ENCODE measurements around the gene OPCML. TPM values are rescaled to one million over a fixed set of nuclear protein-coding genes. Genes with fewer than 3 reads are reported as not detected.

Gene OPCML
- polyA plus RNA-seq, 1 donor from 2014 or later = not detected

GRCh38 chr11:132864811-132865576 is 667.3 kb downstream of the OPCML start:
- Mint-ChIP-seq H3K27me3 (no peaks in the 10 kb centered on the region), H3K4me1 (no peaks in the 10 kb centered on the region), H3K36me3 (no peaks in the 10 kb centered on the region), H3K4me3 (no peak overlapping the region), H3K27ac (no peak overlapping the region), H3K9me3 (peaks cover 0 to 1% (median 0%) of the 10 kb centered on the region in 3 donors)

- H3K27me3 Mint-ChIP-seq = no peaks in the 10 kb centered on the region
- H3K4me1 Mint-ChIP-seq = no peaks in the 10 kb centered on the region
- H3K4me3 Mint-ChIP-seq = no peak overlapping the region
- H3K36me3 Mint-ChIP-seq = no peaks in the 10 kb centered on the region
- peaks cover 0 to 6% (median 0%) of the 10 kb centered on the region in 3 donors for H3K9me3 Mint-ChIP-seq
- H3K27ac Mint-ChIP-seq = no peak overlapping the region
Observed at GRCh38 chr11:132862933-132863332, 669.4 kb downstream of the OPCML start.

GRCh38 chr11:132862137-132862536 is 670.2 kb downstream of the OPCML start:
- H3K9me3 Mint-ChIP-seq = peaks cover 0 to 6% (median 0%) of the 10 kb centered on the region in 3 donors
- no peak overlapping the region for H3K4me3 Mint-ChIP-seq
- H3K27me3 Mint-ChIP-seq = no peaks in the 10 kb centered on the region
- no peak overlapping the region for H3K27ac Mint-ChIP-seq
- H3K36me3 Mint-ChIP-seq = no peaks in the 10 kb centered on the region
- H3K4me1 Mint-ChIP-seq = no peaks in the 10 kb centered on the region

GRCh38 chr11:132859306-132859705 is 673.0 kb downstream of the OPCML start:
- no peaks in the 10 kb centered on the region for H3K27me3 Mint-ChIP-seq
- H3K9me3 Mint-ChIP-seq = peaks cover 0 to 6% (median 0%) of the 10 kb centered on the region in 3 donors
- no peaks in the 10 kb centered on the region for H3K36me3 Mint-ChIP-seq
- no peak overlapping the region for H3K4me3 Mint-ChIP-seq
- no peaks in the 10 kb centered on the region for H3K4me1 Mint-ChIP-seq
- no peak overlapping the region for H3K27ac Mint-ChIP-seq

GRCh38 chr11:132858223-132858622 is 674.1 kb downstream of the OPCML start:
- Mint-ChIP-seq H3K27me3 (no peaks in the 10 kb centered on the region), H3K4me1 (no peaks in the 10 kb centered on the region), H3K9me3 (peaks cover 0 to 6% (median 4%) of the 10 kb centered on the region in 3 donors), H3K36me3 (no peaks in the 10 kb centered on the region), H3K4me3 (no peak overlapping the region), H3K27ac (no peak overlapping the region)

- H3K9me3 Mint-ChIP-seq = peaks cover 0 to 8% (median 4%) of the 10 kb centered on the region in 3 donors
- no peak overlapping the region for H3K4me3 Mint-ChIP-seq
- H3K36me3 Mint-ChIP-seq = peaks cover 2% of the 10 kb centered on the region
- no peak overlapping the region for H3K27ac Mint-ChIP-seq
- H3K27me3 Mint-ChIP-seq = no peaks in the 10 kb centered on the region
- no peaks in the 10 kb centered on the region for H3K4me1 Mint-ChIP-seq
Observed at GRCh38 chr11:132856032-132856431, 676.3 kb downstream of the OPCML start.

GRCh38 chr11:132855516-132855915 is 676.8 kb downstream of the OPCML start:
- H3K36me3 Mint-ChIP-seq = peaks cover 2% of the 10 kb centered on the region
- H3K27me3 Mint-ChIP-seq = no peaks in the 10 kb centered on the region
- no peaks in the 10 kb centered on the region for H3K4me1 Mint-ChIP-seq
- no peak overlapping the region for H3K27ac Mint-ChIP-seq
- H3K9me3 Mint-ChIP-seq = peaks cover 0 to 8% (median 4%) of the 10 kb centered on the region in 3 donors
- H3K4me3 Mint-ChIP-seq = no peak overlapping the region

GRCh38 chr11:132853886-132854285 is 678.4 kb downstream of the OPCML start:
- no peaks in the 10 kb centered on the region for H3K27me3 Mint-ChIP-seq
- no peaks in the 10 kb centered on the region for H3K4me1 Mint-ChIP-seq
- peaks cover 2% of the 10 kb centered on the region for H3K36me3 Mint-ChIP-seq
- no peak overlapping the region for H3K27ac Mint-ChIP-seq
- H3K9me3 Mint-ChIP-seq = peaks cover 0 to 5% (median 4%) of the 10 kb centered on the region in 3 donors
- no peak overlapping the region for H3K4me3 Mint-ChIP-seq

GRCh38 chr11:132852361-132852760 is 679.9 kb downstream of the OPCML start:
- no peak overlapping the region for H3K4me3 Mint-ChIP-seq
- peaks cover 0 to 4% (median 3%) of the 10 kb centered on the region in 3 donors for H3K9me3 Mint-ChIP-seq
- H3K4me1 Mint-ChIP-seq = no peaks in the 10 kb centered on the region
- H3K27ac Mint-ChIP-seq = no peak overlapping the region
- H3K27me3 Mint-ChIP-seq = no peaks in the 10 kb centered on the region
- peaks cover 2% of the 10 kb centered on the region for H3K36me3 Mint-ChIP-seq

- Mint-ChIP-seq H3K27ac (no peak overlapping the region), H3K27me3 (no peaks in the 10 kb centered on the region), H3K4me3 (no peak overlapping the region), H3K9me3 (peaks cover 0 to 4% (median 3%) of the 10 kb centered on the region in 3 donors), H3K36me3 (peaks cover 2% of the 10 kb centered on the region), H3K4me1 (no peaks in the 10 kb centered on the region)
Observed at GRCh38 chr11:132851247-132851646, 681.1 kb downstream of the OPCML start.

GRCh38 chr11:132850266-132850665 is 682.0 kb downstream of the OPCML start:
- Mint-ChIP-seq H3K36me3 (peaks cover 2% of the 10 kb centered on the region), H3K27ac (no peak overlapping the region)

GRCh38 chr11:132848336-132848735 is 684.0 kb downstream of the OPCML start:
- no peaks in the 10 kb centered on the region for H3K4me1 Mint-ChIP-seq
- H3K4me3 Mint-ChIP-seq = no peak overlapping the region
- H3K9me3 Mint-ChIP-seq = peaks cover under 1 to 2% (median 1%) of the 10 kb centered on the region in 3 donors
- no peak overlapping the region for H3K27ac Mint-ChIP-seq
- H3K36me3 Mint-ChIP-seq = peaks cover 2% of the 10 kb centered on the region
- H3K27me3 Mint-ChIP-seq = no peaks in the 10 kb centered on the region

More at GRCh38 chr11:132850266-132850665, 682.0 kb downstream of the OPCML start:
- Mint-ChIP-seq H3K4me3 (no peak overlapping the region), H3K27me3 (no peaks in the 10 kb centered on the region), H3K4me1 (no peaks in the 10 kb centered on the region), H3K9me3 (peaks cover 0 to 4% (median 1%) of the 10 kb centered on the region in 3 donors)

- Mint-ChIP-seq H3K9me3 (peaks cover 0 to 2% (median 0%) of the 10 kb centered on the region in 3 donors), H3K4me1 (no peaks in the 10 kb centered on the region), H3K36me3 (no peaks in the 10 kb centered on the region), H3K4me3 (no peak overlapping the region), H3K27me3 (no peaks in the 10 kb centered on the region), H3K27ac (no peak overlapping the region)
Observed at GRCh38 chr11:132846075-132846474, 686.2 kb downstream of the OPCML start.

- no peak overlapping the region for H3K27ac Mint-ChIP-seq
- no peaks in the 10 kb centered on the region for H3K36me3 Mint-ChIP-seq
- no peaks in the 10 kb centered on the region for H3K27me3 Mint-ChIP-seq
- peaks cover 0 to 2% (median 0%) of the 10 kb centered on the region in 3 donors for H3K9me3 Mint-ChIP-seq
- no peak overlapping the region for H3K4me3 Mint-ChIP-seq
- H3K4me1 Mint-ChIP-seq = no peaks in the 10 kb centered on the region
Observed at GRCh38 chr11:132844956-132845696, 687.2 kb downstream of the OPCML start.

- no peaks in the 10 kb centered on the region for H3K36me3 Mint-ChIP-seq
- peaks cover 2 to 9% (median 3%) of the 10 kb centered on the region in 3 donors for H3K9me3 Mint-ChIP-seq
- H3K27ac Mint-ChIP-seq = no peak overlapping the region
- H3K4me1 Mint-ChIP-seq = peaks cover 0 to 2% (median 0%) of the 10 kb centered on the region in 3 donors
- no peaks in the 10 kb centered on the region for H3K27me3 Mint-ChIP-seq
- H3K4me3 Mint-ChIP-seq = no peak overlapping the region
Observed at GRCh38 chr11:132840660-132841059, 691.6 kb downstream of the OPCML start.
